Thoracic aorta (tissue), 2 donors: ENCODE results near the gene SEMA3G. TPM values are rescaled to one million over a fixed set of nuclear protein-coding genes. Genes with fewer than 3 reads are reported as not detected.

ENCODE experiments used
- ATAC-seq: fragments of 150-250 bp; one replicate; pipeline ENCODE4 v1.8.0; 2017; ENCODE audit warnings: low read depth; ENCODE audit not compliant: insufficient number of reproducible peaks, low FRiP score
- DNase-seq: peaks from one replicate; pipeline ENCODE4 v3.0.0-alpha.2; 2020; ENCODE audit warnings: low spot score
- H3K27ac ChIP-seq, 2 donors: fragments of 200-600 bp; sonication (generic); 1 replicate in 1 of 2; 2 replicates in 1 of 2; pipeline ENCODE4 v1.5.1; 2016; ENCODE audit warnings: mild to moderate bottlenecking in 2 of 2, moderate library complexity in 2 of 2
- H3K27me3 ChIP-seq: fragments of 200-600 bp; sonication (generic); replicated peaks from 2 replicates; pipeline ENCODE4 v1.6.0; 2016; ENCODE audit warnings: mild to moderate bottlenecking; ENCODE audit not compliant: insufficient read depth
- H3K36me3 ChIP-seq: fragments of 200-600 bp; sonication (generic); one replicate; pipeline ENCODE4 v1.5.1; 2016
- H3K4me1 ChIP-seq, 2 donors: fragments of 200-600 bp; sonication (generic); 1 replicate in 1 of 2; 2 replicates in 1 of 2; pipeline versions ENCODE4 v1.5.1 to v1.6.0; 2016; ENCODE audit warnings: low read depth in 2 of 2, mild to moderate bottlenecking in 1 of 2; ENCODE audit not compliant: control insufficient read depth in 1 of 2
- H3K4me3 ChIP-seq: fragments of 200-600 bp; sonication (generic); 2 replicates; pipeline ENCODE4 v1.5.1; 2016; ENCODE audit warnings: mild to moderate bottlenecking
- H3K9me3 ChIP-seq: fragments of 200-600 bp; sonication (generic); 2 replicates; pipeline ENCODE4 v1.5.1; 2016
- CTCF ChIP-seq: fragments of 200-600 bp; sonication (generic); IDR thresholded peaks from one replicate; pipeline ENCODE4 v1.5.1; 2019; ENCODE audit warnings: antibody characterized with exemption
- total RNA-seq, 2 donors: library from RNA; depleted of rRNA; stranded (reverse); fragments of >200 nt; gene quantifications; one replicate each; pipeline versions ENCODE4 v1.1.0 to v1.2.3, GENCODE V29; 2016

The SEMA3G gene
- total RNA-seq, 2 donors from 2014 or later = 16.8 to 18.1 TPM

GRCh38 chr3:52487050-52487787 lies 42.3 kb upstream of the SEMA3G start:
- no peak overlapping the region for H3K27ac ChIP-seq
- H3K4me3 ChIP-seq = no peak overlapping the region
- H3K9me3 ChIP-seq = no peaks in the 10 kb centered on the region
- H3K4me1 ChIP-seq = peaks cover 13 to 27% of the 10 kb centered on the region in 2 donors
- H3K27me3 ChIP-seq = no peaks in the 10 kb centered on the region
- H3K36me3 ChIP-seq = peaks cover 71% of the 10 kb centered on the region
- DNase-seq (no peak), ATAC-seq (no peak)
- TF ChIP-seq CTCF = no peak

- Histone ChIP-seq H3K27ac (peak overlapping the region; percentile 39 to 49), H3K36me3 (peaks cover 69% of the 10 kb centered on the region), H3K4me1 (peaks cover 8 to 27% of the 10 kb centered on the region in 2 donors), H3K27me3 (no peaks in the 10 kb centered on the region), H3K4me3 (no peak overlapping the region), H3K9me3 (no peaks in the 10 kb centered on the region)
- ATAC-seq = no peak
- no peak for TF ChIP-seq CTCF
- no peak for DNase-seq
These were observed 40.0 kb upstream of the SEMA3G start for GRCh38 chr3:52484680-52485461.

- no peak for TF ChIP-seq CTCF
- Histone ChIP-seq H3K27me3 (no peaks in the 10 kb centered on the region), H3K4me1 (peaks cover 8 to 27% of the 10 kb centered on the region in 2 donors), H3K27ac (peak overlapping the region; percentile 21 to 34), H3K36me3 (peaks cover 69% of the 10 kb centered on the region), H3K9me3 (no peaks in the 10 kb centered on the region), H3K4me3 (no peak overlapping the region)
- DNase-seq = no peak
- no peak for ATAC-seq
These were observed 38.9 kb upstream of the SEMA3G start for GRCh38 chr3:52483577-52484381.

DNA sequence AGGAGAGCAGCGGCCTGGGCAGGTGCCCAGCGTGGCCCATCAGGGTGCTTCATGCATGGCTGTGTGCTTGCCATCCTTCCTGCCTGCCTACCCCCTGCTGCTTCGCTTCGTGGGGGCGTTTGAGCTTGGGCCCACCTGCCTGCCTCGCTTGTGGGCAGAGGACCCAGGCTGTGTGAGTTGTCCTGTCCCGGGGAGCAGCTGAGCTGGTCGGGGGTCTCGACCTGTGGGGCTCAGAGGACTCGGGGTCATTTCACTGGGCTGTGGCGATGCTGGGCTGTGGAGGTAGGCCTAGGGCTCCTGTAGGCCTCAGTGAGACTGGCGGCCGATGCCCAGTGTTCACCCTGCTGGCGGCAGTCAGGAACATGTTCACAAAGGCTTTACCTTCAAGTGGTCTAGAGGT lies 38.2 kb upstream of the SEMA3G start:
- H3K27ac ChIP-seq = peak overlapping the region; percentile 21 to 34
- no peak for ATAC-seq

More for the DNA sequence above, 38.2 kb upstream of the SEMA3G start:
- Histone ChIP-seq H3K4me1 (peaks cover 8 to 27% of the 10 kb centered on the region in 2 donors), H3K27me3 (no peaks in the 10 kb centered on the region), H3K4me3 (no peak overlapping the region), H3K9me3 (no peaks in the 10 kb centered on the region), H3K36me3 (peaks cover 69% of the 10 kb centered on the region)
- no peak for DNase-seq
- TF ChIP-seq CTCF = no peak
